Activated CD4-positive, CD25-positive, alpha-beta regulatory T cell (primary cell): ENCODE data around the gene TFDP3.

Source experiments
- DNase-seq, 4 experiments: peaks; one replicate each; lab custom pipeline; 2025; lab: John Stamatoyannopoulos, UW

Gene TFDP3, protein sequence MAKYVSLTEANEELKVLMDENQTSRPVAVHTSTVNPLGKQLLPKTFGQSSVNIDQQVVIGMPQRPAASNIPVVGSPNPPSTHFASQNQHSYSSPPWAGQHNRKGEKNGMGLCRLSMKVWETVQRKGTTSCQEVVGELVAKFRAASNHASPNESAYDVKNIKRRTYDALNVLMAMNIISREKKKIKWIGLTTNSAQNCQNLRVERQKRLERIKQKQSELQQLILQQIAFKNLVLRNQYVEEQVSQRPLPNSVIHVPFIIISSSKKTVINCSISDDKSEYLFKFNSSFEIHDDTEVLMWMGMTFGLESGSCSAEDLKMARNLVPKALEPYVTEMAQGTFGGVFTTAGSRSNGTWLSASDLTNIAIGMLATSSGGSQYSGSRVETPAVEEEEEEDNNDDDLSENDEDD

DNA sequence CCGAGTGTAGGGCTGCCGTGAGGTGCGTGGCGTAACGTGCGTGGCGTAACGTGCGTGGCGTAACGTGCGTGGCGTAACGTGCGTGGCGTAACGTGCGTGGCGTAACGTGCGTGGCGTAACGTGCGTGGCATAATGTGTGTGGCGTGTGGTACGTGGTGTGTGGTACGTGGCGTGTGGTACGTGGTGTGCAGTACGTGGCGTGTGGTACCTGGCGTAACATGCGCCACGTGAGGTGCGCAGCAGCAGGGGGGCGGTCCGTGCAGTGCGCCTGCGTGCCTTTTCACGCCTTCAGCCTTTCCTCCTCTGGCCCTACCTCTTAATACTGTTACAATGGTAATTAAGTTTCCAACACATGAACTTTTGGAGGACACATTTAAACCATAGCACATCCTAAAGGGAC is at the start of gene TFDP3:
TSS of gene TFDP3 (minus strand) at position 26 of the 400 bp plus-strand sequence. CDS start 95 bp downstream, outside the sequence.
- DNase-seq, result no peak

DNA sequence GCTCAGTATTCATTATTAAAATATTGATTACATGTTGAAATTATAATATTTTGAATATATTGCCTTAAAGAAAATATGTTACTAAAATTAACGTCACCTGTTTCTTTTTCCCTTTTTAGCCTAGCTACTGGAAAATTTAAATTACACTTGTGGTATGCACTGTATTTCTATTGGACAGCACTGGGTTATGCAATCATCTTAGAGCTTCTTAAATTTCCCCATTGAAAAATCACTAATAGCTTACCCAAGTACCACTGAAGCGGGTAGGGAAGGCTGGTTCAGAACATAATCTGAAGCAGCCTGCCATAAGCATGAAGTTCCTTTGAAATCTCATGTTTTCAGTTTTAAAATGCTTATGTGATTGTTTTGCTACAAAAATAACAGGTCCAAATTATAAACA is 49.5 kb upstream of the TFDP3 start:
- DNase-seq, result no peak

DNA sequence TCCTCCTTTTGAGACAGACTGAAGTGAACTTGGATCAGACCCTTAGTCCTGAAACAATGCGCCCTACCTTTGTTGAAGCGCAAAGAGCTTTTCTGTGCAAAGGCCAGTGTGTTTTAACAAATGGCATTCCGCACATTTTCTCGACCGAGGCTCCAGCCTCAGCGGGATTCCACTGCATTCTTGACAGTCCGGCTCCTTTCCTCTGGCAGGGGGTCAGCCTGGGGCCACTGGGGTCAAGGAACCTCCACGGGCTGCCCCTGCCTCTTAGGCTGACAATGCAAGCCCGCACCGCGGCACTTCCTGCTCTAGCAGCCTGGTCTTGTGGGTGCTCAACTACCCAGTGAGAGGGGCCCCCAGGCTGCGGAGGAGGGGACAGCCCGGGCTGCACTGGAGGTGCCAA is 47.2 kb upstream of the TFDP3 start:
- no peak for DNase-seq

DNA sequence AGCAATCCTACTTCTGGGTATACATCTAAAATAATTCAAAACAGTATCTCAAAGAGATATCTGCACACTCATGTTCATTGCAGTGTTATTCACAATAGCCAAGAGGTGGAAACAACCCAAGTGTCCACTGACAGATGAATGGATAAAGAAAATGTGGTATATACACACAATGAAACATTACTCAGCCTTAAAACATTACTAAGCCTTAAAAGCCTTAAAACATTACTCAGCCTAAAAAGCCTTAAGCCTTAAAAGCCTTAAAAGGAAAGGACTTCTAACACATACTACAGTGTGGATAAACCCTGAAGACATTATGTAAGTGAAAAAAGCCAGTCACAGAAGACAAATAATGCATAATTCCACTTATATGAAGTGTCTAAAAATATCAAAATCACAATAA is 40.3 kb upstream of the TFDP3 start:
- no peak for DNase-seq

DNA sequence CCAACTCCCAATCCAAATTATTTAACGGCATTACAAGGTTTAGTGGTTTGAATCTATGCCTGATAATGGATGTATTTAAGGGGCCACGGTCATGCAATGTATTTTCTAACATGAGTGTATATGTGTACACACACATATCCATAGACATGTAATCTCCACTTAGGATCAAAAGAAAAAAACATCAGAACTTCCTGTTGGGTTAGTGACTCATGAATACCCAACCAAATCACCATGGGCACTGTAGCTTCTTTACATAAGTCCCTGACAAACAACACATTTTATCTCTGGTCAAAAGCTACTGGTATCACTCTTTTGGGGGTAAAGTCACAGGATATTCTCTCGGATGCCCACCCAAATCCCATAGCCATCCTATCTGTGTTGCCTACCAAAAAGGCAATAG is 36.5 kb upstream of the TFDP3 start:
- DNase-seq, result no peak

DNA sequence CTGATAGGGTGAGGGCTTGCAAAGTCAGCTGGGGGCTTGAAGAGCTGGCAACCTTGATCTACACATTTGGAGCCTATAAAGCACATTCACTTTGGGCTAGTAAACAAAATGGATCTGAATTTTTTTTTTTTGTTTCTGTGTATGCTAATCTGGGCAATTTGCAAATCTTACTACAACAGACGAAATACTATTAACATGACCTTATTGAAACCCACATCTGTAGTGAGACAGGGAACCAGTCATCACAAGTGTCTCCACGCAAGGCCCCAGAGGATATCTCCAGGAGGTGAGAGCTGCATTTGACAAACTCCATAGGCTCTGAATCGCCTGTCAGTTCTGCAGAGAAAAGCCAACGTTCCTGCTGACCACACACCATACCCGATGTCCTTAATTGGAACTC is 33.0 kb upstream of the TFDP3 start:
- DNase-seq, result no peak

DNA sequence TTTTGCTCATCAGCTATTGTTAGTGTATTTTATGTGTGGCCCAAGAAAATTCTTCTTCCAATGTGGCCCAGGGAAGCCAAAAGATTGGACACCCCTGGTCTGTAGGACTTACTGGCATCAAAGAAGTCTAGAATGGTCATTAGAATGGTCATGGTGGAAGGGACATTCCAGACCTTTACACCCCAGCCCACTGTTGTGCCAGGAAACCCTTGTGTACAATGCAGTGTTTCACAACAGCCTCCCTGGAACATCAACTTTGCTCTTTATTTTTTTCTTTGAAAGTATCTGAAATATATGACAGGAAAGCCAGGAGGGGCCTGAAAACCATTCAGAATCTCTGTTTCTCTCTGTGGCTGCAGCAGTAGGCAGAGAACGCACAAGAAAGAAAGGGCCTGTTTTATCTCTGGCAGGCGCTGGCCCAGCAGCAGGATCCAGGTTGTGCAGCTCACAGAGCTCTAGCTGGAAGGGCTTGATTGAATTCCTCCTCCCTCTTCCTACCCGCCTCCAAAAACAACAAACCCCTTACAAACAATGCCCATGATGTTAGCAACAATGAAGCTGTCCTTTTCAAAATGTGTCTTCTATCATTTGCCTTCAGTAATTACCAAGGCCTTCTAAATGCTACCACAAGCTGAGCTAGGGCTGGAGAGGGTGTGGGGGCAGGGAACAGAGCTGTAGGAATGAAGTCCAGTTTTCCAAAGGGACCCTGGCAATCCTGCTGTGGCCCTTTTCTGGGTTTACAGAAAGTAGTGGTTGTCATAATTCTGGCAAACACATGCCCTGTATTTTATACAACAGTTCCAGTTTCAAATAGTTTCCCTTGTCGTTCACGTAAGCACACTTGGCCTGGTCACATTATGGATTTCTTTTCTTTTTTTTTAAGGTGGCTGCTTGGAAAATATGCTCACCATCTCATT is 32.3 kb upstream of the TFDP3 start:
- no peak for DNase-seq

DNA sequence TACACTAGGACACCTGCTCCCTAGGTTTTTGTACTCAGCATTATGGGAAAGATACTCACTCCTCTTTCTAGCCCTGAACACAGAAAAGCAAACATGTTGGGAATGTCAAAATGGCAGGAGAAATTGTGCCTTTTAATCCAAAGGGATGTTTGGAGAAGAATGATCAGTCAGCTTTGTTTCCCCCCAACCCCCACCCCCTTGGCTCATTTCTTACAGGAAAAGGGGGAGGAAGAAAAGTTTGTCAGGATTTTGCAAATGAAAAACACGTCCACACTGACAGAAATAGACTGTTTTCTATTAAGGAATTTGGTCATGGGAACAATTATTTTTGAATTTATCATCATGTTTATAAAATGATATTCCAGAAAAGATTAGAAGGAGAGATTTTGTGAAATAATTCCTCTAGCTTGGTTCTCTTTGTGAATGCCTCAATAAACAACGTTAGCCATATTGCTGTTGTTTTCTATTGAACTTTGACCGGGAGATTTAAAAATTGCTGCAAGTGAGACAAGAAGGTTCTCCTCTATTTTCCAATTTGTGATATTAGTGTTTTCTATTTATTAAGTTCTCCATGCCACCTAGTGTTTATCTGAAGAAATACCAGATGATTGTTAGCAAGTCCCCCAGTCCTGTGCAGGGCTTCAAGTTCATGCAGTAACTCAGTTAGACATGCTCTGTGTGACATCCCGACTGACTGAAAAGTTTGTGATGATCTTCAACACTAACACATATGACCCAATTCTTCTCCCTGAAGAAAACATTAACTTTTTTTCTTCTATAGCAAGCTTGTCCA is 31.3 kb upstream of the TFDP3 start:
- no peak for DNase-seq

DNA sequence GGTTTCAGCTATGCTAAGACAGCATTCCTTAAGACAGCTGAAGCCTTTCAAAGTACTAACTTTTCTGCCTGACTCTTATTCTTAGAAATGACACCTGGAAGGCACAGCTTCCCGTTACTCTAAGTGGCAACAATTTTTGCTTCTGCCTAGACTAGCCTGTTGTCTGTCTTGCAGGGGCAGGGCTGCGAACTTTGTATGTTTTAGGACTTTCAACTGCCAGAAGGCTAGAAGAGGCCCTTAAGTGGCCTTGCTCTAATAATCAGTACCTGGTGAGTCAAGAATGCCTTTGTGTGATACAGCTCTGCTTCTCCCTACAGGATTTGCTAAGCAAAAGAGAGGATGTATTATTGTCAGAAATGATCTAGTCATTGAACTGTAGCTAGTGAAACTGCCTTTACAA is 30.0 kb upstream of the TFDP3 start:
- no peak for DNase-seq

DNA sequence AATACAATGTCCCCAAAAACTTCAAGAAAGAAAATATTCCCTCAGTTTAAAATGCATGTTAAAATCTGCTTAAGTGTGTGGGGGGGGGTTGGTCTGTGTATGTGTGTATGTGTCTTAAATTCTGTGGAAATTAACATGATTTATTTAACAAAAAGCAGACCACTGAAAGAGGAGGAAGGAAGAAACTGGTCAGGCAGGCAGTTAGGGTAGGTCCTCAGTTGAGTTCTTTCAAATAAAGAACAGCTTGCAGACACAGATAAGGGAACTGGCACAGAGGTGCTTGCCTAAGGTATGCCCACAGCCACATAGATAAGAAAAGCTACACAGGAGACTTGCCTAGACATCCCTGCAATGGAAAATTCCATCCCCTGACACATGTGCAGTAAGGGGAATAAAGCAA is 28.8 kb upstream of the TFDP3 start:
- DNase-seq, result no peak

DNA sequence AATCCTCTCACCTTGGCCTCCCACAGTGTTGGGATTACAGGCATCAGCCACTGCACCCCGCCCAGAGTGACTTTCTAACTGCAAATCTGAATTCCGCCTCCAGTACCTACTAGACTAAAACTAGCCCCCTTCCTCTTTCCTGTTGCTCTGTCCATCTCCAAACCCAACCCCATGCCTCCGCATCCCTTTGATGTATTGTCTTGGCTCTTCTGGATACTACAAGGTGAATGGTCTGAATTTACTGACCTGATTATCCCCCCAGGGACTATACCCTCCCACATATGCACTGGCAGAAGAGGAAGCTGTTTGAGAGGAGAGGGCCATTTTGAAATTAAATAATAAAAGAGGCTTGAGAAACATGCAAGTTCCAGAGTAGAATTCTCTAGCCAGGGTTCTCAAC is 17.7 kb upstream of the TFDP3 start:
- no peak for DNase-seq

DNA sequence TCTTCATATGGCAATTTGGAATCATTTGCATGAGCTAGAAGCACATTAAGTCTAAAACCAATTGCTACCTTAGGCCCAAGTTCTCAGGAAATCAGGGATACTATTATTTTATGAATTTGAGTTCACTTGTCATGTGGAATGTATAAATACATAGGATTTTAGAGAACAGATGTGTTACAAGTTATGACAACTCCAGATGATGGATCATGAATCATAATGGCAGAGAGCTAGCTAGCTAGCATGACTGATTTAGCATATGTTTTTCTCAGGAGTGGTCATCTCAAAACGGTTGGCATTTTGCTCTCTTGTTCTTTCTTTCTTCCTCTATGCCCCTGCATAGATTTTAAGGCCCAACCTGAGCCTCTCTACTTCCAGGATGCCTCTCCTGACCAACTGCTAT is 14.2 kb upstream of the TFDP3 start:
- no peak for DNase-seq

DNA sequence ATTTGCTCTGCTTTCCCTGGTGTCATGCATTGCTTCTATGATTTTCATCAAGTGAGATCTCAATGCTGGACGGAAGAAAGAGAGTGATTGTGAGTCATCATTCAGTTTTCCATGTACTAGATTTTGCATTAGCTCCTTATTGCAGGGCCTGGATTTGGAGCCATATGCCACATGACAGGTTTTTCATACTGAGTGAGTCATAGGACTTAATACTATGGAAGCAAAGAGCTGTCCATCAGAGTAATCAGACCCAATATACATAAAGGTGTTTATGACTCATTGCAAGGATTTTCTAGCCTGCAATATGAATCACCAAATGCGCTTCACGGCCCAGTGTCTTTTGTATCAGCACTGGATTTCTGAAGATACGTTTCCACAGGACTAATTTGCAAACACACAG is 11.2 kb upstream of the TFDP3 start:
- no peak for DNase-seq

DNA sequence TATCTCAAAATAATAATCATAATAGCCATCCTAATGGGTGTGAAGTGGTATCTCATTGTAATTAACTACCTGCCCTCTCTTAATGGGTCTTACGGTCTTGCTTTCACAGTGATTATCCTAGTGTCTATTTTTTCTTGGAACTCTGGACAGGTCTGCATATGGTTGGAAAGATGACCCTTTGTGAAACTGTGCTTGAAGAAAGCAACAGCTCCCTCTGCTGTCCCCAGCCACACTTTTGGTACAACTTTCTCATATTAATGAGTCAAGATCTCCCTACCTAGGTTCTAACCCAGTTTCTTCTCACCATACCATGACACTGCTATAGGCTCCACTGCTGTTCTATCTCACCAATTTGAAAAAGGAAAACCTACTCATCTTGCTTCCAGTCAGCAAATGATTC is 2.4 kb downstream of the TFDP3 start:
- DNase-seq, result no peak

DNA sequence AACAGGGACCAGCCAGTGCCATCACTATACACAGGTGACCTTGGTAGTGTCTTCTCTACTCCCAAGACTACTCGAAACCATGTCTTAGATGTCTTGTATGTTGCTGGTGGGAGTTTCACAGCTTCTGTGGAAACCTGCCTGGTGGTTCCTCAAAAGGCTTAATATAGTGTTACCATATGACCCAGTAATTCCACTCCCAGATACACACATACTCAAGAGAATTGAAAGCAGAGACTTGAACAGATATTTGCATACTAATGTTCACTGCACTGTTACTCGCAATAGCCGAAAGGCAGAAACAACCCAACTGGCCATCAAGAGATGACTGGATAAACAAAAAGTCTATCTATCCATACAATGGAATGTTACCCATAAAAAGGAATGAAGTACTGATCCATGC is 3.1 kb downstream of the TFDP3 start:
- DNase-seq, result no peak

DNA sequence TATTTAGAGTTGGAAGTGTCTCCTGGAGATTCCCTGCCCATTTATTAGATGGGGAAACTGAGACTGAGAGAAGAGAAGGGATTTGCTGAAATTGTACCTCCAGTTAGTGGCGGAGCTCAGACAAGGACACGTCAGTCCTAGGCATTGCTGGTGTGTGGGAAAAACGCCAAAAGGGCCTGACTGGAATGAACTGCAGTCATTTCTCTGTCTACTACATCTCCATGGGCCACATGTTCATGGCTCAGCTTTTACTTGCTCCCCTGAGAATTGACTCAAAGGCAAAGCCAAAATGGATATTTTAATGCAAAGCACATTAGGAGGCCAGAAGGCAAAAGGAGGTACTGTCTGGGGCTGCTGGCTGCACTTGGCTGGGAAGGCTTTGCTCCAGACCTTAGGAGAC is 3.9 kb downstream of the TFDP3 start:
- no peak for DNase-seq

DNA sequence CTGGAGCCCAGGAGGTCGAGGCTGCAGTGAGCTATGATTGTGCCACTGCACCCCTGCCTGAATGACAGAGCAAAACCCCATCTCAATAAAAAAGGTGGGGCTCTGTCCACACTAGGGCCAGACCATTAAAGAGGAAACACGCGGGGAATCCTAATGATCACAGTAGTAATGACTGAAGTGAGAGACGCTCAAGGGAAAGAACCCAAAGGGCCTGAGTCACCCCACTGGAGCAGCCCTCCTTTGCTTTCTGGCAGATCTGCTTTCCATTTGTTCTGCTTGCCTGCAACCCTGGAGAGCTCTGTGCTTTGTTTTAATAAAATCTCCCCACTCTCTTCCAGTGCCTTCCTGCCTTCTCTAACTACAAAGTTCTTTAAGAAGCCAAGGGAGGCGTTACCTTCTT is 5.0 kb downstream of the TFDP3 start:
- no peak for DNase-seq

DNA sequence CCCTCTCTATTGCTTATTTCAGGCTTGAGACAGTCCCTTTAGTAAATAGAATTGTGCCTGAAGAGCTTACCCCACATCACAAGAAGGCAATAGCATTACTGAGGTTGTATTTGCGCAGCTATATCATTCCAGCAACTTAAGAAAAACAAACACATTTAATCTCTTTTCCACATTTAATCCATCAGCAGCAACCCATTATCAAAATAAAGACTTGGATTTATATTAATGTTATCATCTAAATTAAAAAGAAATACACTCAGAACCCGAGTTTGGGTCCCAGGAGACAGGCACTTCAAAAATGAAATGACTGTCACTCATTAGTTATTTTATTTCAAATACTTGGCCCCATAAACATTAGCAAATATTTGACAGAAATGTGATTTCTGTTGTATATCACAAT is 10.4 kb downstream of the TFDP3 start:
- DNase-seq, result no peak

DNA sequence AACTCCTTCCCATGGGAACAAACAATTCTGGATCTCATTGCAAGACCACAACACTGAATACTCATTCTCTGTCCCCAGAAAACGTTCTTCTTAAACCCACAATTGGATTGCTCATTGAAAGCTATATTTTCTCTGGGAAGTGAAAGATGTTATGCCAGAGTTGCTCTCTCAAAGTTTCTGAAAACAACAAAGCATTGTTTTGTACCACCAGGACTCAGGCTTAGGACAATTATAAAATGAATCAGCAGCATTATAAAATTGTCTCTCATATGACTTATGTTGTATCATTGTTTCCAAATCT is 26.5 kb downstream of the TFDP3 start:
- no peak for DNase-seq

DNA sequence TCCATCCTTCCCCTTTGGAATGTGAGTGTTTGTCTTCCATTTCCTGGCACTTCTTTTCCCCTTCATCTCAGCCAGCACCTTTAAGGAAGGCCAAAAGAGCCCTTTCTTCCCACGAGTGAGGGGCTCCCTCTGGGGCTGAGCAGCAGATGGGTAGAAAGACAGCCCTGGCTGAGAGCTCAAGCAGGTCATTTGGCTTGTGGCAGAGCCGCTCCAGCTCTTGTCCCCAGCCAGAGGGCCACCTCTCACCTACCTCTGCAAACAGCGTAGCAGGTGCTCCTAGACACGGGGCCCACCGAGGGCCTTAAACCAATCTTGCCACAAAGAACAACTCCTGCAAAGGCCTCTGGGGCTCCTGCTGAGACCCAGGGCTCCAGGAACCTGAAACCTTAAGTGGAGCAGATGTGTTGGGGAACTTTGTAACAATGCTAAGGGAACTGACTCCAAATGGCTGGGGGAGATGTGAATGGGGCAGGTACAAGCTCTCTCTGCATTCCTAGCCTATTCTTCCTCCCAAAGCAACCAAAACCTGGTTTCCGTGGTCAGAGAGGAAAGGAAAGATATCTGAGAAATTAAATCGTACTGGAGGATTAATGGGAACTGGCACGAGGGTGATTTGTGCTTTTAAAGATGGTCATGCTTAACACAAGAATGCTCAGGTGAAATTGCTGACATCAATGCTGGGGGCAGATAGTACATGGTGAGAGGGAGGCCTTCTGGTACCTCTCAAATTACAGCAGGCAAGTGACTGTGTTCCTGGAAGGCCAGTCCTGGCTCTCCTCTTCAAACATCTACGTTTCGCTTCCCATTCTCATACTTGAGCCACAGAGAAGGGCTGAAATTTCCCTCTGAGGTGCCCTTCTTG is 27.0 kb downstream of the TFDP3 start:
- DNase-seq, result no peak

DNA sequence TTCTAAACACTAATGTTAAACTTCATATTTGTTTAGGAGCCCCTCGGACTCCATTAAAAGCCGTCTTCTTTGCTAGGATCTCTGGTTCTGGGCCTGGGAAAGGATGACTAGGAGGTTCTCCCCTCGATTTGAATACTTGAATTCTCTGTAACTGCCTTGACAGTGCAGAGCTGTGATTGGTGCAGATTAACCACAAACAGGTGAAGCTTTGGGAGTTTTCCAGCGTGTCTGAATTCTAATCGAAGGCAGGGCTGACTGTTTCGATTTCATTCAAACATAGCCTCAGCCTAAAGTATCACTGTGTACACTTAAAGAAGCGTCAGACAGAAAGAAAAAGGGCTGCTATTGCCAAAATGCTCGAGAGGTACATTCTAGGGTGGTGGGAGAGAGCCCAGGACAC is 29.0 kb downstream of the TFDP3 start:
- no peak for DNase-seq

DNA sequence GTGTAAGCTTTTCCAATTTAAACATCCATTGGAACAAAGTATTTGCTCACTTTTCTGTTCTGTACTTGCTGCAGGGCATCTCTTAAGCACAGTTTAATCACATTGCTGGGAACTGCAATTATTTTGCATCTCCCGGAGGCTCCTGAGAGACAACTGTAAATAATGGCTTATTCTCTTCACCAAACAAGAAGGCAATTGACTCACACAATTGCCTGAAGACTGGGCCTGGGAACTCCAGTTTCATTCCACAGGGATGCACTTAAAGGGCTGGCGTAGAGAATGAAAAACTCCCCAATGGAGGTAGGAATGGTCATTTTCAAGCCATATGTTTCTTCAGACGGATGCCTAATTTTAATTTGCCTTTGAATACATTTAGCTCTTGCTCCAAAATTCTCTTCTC is 29.5 kb downstream of the TFDP3 start:
- no peak for DNase-seq
